Mesendoderm (in vitro differentiated cells): Measurements from ENCODE around the gene MYOCD.

Experiments used
- DNase-seq: peaks from one replicate; pipeline ENCODE4 v3.0.0; 2013
- H2AK5ac ChIP-seq: 2 replicates; pipeline ENCODE4 v1.6.1; 2013; ENCODE audit warnings: low read length, inconsistent platforms
- H2BK120ac ChIP-seq: 2 replicates; pipeline ENCODE4 v1.6.1; 2013; ENCODE audit warnings: low read depth, mild to moderate bottlenecking, low read length, moderate library complexity, mixed read lengths
- H2BK15ac ChIP-seq: replicated peaks from 2 replicates; pipeline ENCODE4 v1.6.1; 2013; ENCODE audit warnings: low read depth, mild to moderate bottlenecking, moderate library complexity
- H2BK5ac ChIP-seq: 2 replicates; pipeline ENCODE4 v1.6.1; 2013; ENCODE audit warnings: low read length, inconsistent platforms
- H3K18ac ChIP-seq: 2 replicates; pipeline ENCODE4 v1.6.1; 2013; ENCODE audit warnings: mild to moderate bottlenecking, low read length, mixed read lengths
- H3K23ac ChIP-seq: one replicate; pipeline ENCODE4 v1.6.1; 2013; ENCODE audit warnings: low read length
- H3K27ac ChIP-seq: 2 replicates; pipeline ENCODE4 v1.5.1; 2013; ENCODE audit warnings: low read depth, mild to moderate bottlenecking, inconsistent platforms, low read length, moderate library complexity
- H3K27me3 ChIP-seq: 2 replicates; pipeline ENCODE4 v1.6.1; 2013; ENCODE audit warnings: low read length, control low read depth, mild to moderate bottlenecking, inconsistent platforms; ENCODE audit not compliant: insufficient read depth, poor library complexity
- H3K36me3 ChIP-seq: 2 replicates; pipeline ENCODE4 v1.6.1; 2013; ENCODE audit warnings: low read length, inconsistent platforms; ENCODE audit not compliant: control insufficient read depth, insufficient read depth
- H3K4ac ChIP-seq: one replicate; pipeline ENCODE4 v1.6.1; 2013; ENCODE audit warnings: low read depth, mild to moderate bottlenecking, low read length, moderate library complexity
- H3K4me1 ChIP-seq: 2 replicates; pipeline ENCODE4 v1.6.1; 2013; ENCODE audit warnings: low read depth, low read length, inconsistent platforms; ENCODE audit not compliant: control insufficient read depth
- H3K4me2 ChIP-seq: 2 replicates; pipeline ENCODE4 v1.6.1; 2013; ENCODE audit warnings: low read length
- H3K4me3 ChIP-seq: 2 replicates; pipeline ENCODE4 v1.5.1; 2013; ENCODE audit warnings: mild to moderate bottlenecking, low read length
- H3K56ac ChIP-seq: one replicate; pipeline ENCODE4 v1.6.1; 2013; ENCODE audit warnings: low read length
- H3K79me1 ChIP-seq: 2 replicates; pipeline ENCODE4 v1.6.1; 2013; ENCODE audit warnings: low read length, inconsistent platforms
- H3K79me2 ChIP-seq: 2 replicates; pipeline ENCODE4 v1.6.1; 2013; ENCODE audit warnings: mild to moderate bottlenecking, low read length; ENCODE audit not compliant: control insufficient read depth, insufficient read depth
- H3K9ac ChIP-seq: 2 replicates; pipeline ENCODE4 v1.6.1; 2013; ENCODE audit warnings: low read length, inconsistent platforms
- H4K5ac ChIP-seq: one replicate; pipeline ENCODE4 v1.6.1; 2013; ENCODE audit warnings: low read length
- H4K8ac ChIP-seq: one replicate; pipeline ENCODE4 v1.6.1; 2013; ENCODE audit warnings: low read depth, mild to moderate bottlenecking, control low read depth, low read length, moderate library complexity
- WGBS: extraction: QIAGEN DNeasy Blood & Tissue Kit; methylation state at CpG from one replicate; pipeline ENCODE4 v1.1.7; 2013; ENCODE audit warnings: low lambda C conversion rate, missing lambda C conversion rate; ENCODE audit not compliant: insufficient coverage; ENCODE audit errors: extremely low coverage; 5-methylcytosine and 5-hydroxymethylcytosine counted together

The MYOCD gene

GRCh38 chr17:12659500-12659899 lies 6.2 kb upstream of the MYOCD start:
- Histone ChIP-seq H3K18ac (no peak overlapping the region), H3K4ac (no peak overlapping the region), H2BK5ac (no peak overlapping the region), H3K79me2 (no peaks in the 10 kb centered on the region), H3K56ac (no peak overlapping the region), H3K4me2 (no peak overlapping the region), H2BK120ac (no peak overlapping the region), H3K36me3 (no peaks in the 10 kb centered on the region), H3K4me1 (no peaks in the 10 kb centered on the region), H2BK15ac (no peak overlapping the region), H4K8ac (no peak overlapping the region), H3K27me3 (no peaks in the 10 kb centered on the region), H3K9ac (no peak overlapping the region), H4K5ac (no peak overlapping the region), H3K4me3 (no peak overlapping the region), H3K23ac (no peak overlapping the region), H3K79me1 (no peaks in the 10 kb centered on the region), H3K27ac (no peak overlapping the region), H2AK5ac (no peak overlapping the region)
- DNase-seq = no peak
- WGBS = no CpG with 5 or more reads among the region's 1 CpG

GRCh38 chr17:12664252-12664651 lies 1.4 kb upstream of the MYOCD start:
- no peak overlapping the region for H2BK15ac ChIP-seq
- H3K27ac ChIP-seq = no peak overlapping the region
- DNase-seq = no peak
- H2BK5ac ChIP-seq = no peak overlapping the region
- no peak overlapping the region for H4K8ac ChIP-seq
- no peak overlapping the region for H4K5ac ChIP-seq
- no peaks in the 10 kb centered on the region for H3K4me1 ChIP-seq
- no peak overlapping the region for H2AK5ac ChIP-seq
- no peaks in the 10 kb centered on the region for H3K79me2 ChIP-seq
- no peaks in the 10 kb centered on the region for H3K36me3 ChIP-seq
- H3K27me3 ChIP-seq = no peaks in the 10 kb centered on the region
- no peak overlapping the region for H3K4me3 ChIP-seq
- H3K56ac ChIP-seq = no peak overlapping the region
- no peak overlapping the region for H2BK120ac ChIP-seq
- no peak overlapping the region for H3K23ac ChIP-seq
- no CpG with 5 or more reads among the region's 11 CpGs for WGBS
- no peak overlapping the region for H3K9ac ChIP-seq
- H3K79me1 ChIP-seq = no peaks in the 10 kb centered on the region
- H3K18ac ChIP-seq = no peak overlapping the region
- H3K4ac ChIP-seq = no peak overlapping the region
- no peak overlapping the region for H3K4me2 ChIP-seq

DNA sequence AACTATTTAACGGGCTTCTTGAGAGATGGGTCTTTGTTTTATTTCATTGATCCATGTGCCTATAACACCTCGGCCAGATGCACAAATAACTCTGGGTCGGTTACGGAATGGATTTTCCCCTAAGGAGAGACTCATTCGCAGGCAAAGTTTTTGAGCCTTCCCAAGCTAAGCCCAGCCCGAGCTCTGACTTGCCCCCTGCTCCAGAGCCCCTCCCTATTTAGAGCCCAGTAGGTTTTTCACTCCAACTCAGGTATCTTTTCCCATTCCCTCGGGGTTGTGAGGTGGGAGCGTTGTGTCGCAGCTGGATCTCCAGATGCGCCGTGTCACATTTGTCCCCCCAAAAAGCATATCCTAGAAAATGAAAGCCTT lies 812 bp upstream of the MYOCD start:
- no peak overlapping the region for H2AK5ac ChIP-seq
- H3K79me2 ChIP-seq = no peaks in the 10 kb centered on the region
- no peaks in the 10 kb centered on the region for H3K36me3 ChIP-seq
- no CpG with 5 or more reads among the region's 11 CpGs for WGBS
- H3K4me1 ChIP-seq = no peaks in the 10 kb centered on the region
- no peaks in the 10 kb centered on the region for H3K27me3 ChIP-seq
- H4K8ac ChIP-seq = no peak overlapping the region
- no peak overlapping the region for H2BK120ac ChIP-seq
- H3K4me2 ChIP-seq = peak overlapping the region; percentile 44
- no peak overlapping the region for H4K5ac ChIP-seq
- peak overlapping the region; percentile 70 for H3K9ac ChIP-seq
- H3K27ac ChIP-seq = no peak overlapping the region
- H3K4me3 ChIP-seq = peak overlapping the region; percentile 5
- no peaks in the 10 kb centered on the region for H3K79me1 ChIP-seq
- peak; percentile 22 for DNase-seq
- H3K4ac ChIP-seq = no peak overlapping the region
- no peak overlapping the region for H2BK15ac ChIP-seq
- peak overlapping the region; percentile 89 for H3K18ac ChIP-seq
- no peak overlapping the region for H3K23ac ChIP-seq
- H2BK5ac ChIP-seq = no peak overlapping the region
- peak overlapping the region; percentile 82 for H3K56ac ChIP-seq

DNA sequence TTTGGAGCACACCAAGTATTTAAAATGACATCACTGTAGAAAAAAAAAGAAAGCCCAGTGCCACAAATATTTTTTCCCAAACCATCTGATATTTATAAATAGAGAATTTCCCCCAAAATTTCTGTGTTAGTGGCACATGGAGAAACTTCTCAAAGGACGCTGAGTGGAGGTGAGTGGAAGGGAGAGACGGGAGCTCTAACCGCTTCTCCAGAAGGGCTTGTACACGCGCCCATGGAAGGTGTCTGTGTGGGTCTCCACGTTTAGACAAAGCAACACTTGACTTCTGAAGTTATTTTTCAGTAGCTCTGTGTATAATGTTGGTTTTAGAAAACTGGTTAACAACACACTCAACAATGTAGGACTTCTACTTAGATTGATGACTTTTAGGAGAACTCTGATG lies 1.0 kb downstream of the MYOCD start:
- no CpG with 5 or more reads among the region's 6 CpGs for WGBS

GRCh38 chr17:12667299-12667958 lies 1.7 kb downstream of the MYOCD start:
- Histone ChIP-seq H3K79me1 (no peaks in the 10 kb centered on the region), H4K5ac (no peak overlapping the region), H3K18ac (no peak overlapping the region), H3K4me2 (no peak overlapping the region), H3K56ac (peak overlapping the region; percentile 6), H2BK120ac (no peak overlapping the region), H3K4me1 (no peaks in the 10 kb centered on the region), H3K9ac (no peak overlapping the region), H3K23ac (no peak overlapping the region), H3K36me3 (no peaks in the 10 kb centered on the region), H2AK5ac (no peak overlapping the region), H4K8ac (no peak overlapping the region), H3K27ac (no peak overlapping the region), H3K27me3 (no peaks in the 10 kb centered on the region), H3K4me3 (no peak overlapping the region), H2BK15ac (no peak overlapping the region), H2BK5ac (no peak overlapping the region), H3K4ac (no peak overlapping the region), H3K79me2 (no peaks in the 10 kb centered on the region)
- no CpG with 5 or more reads among the region's 9 CpGs for whole genome bisulfite sequencing
- DNase-seq = peak; percentile 96

More for the DNA sequence above, 1.0 kb downstream of the MYOCD start:
- Histone ChIP-seq H4K8ac (no peak overlapping the region), H3K4me2 (no peak overlapping the region), H2BK120ac (no peak overlapping the region), H4K5ac (no peak overlapping the region), H3K4me1 (no peaks in the 10 kb centered on the region), H2BK5ac (no peak overlapping the region), H3K79me1 (no peaks in the 10 kb centered on the region), H3K9ac (no peak overlapping the region), H3K36me3 (no peaks in the 10 kb centered on the region), H3K27ac (no peak overlapping the region), H2AK5ac (no peak overlapping the region), H3K4ac (no peak overlapping the region), H3K18ac (no peak overlapping the region), H2BK15ac (no peak overlapping the region), H3K23ac (no peak overlapping the region), H3K79me2 (no peaks in the 10 kb centered on the region), H3K56ac (no peak overlapping the region), H3K27me3 (no peaks in the 10 kb centered on the region), H3K4me3 (no peak overlapping the region)
- no peak for DNase-seq

DNA sequence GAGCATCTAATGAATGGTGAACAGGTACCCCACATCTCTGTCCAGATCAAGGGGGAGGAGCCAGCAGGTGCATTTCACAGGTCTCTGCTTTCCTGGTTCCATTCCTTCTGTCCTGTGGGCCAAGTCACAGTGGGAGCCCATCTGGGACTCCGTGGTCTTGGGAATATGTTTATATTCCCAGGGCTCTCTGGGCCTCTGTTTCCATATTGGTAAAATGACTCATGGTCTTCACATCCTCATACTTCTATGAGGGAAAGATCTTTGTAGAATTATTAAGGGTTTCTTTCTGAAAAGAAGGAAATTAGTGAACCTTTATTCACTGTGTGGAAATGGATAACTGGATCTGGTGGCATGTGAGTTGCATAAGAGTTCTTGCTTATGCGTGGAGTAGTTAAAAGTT lies 6.2 kb downstream of the MYOCD start:
- Histone ChIP-seq H3K4me3 (no peak overlapping the region), H3K27ac (no peak overlapping the region), H4K5ac (no peak overlapping the region), H3K79me1 (no peaks in the 10 kb centered on the region), H3K79me2 (no peaks in the 10 kb centered on the region), H3K18ac (no peak overlapping the region), H2AK5ac (no peak overlapping the region), H2BK5ac (no peak overlapping the region), H3K56ac (no peak overlapping the region), H3K27me3 (no peaks in the 10 kb centered on the region), H3K4ac (no peak overlapping the region), H3K9ac (no peak overlapping the region), H3K4me2 (no peak overlapping the region), H4K8ac (no peak overlapping the region), H2BK120ac (no peak overlapping the region), H2BK15ac (no peak overlapping the region), H3K23ac (no peak overlapping the region), H3K36me3 (no peaks in the 10 kb centered on the region), H3K4me1 (no peaks in the 10 kb centered on the region)
- no peak for DNase-seq
- WGBS = no CpG with 5 or more reads among the region's 2 CpGs
